Keratinocyte (primary cell): Measurements from ENCODE around the gene CDK5RAP3. TPM values are rescaled to one million over a fixed set of nuclear protein-coding genes. Genes with fewer than 3 reads are reported as not detected.

Experiments used
- DNase-seq: peaks from one replicate; pipeline ENCODE4 v3.0.0-alpha.2; 2011; ENCODE audit warnings: low read depth, missing footprints, low spot score
- FAIRE-seq: peaks from 2 replicates; lab custom pipeline; 2011; peaks lifted over from hg19 to GRCh38; lab: Jason Lieb, UNC
- H2AFZ ChIP-seq: 2 replicates; pipeline ENCODE4 v1.6.0; 2012; ENCODE audit warnings: low read length, control low read depth, inconsistent platforms; ENCODE audit not compliant: control insufficient read depth
- H3K27ac ChIP-seq: 2 replicates; pipeline ENCODE4 v1.5.1; 2011; ENCODE audit warnings: low read length; ENCODE audit not compliant: control insufficient read depth, insufficient read depth
- H3K27me3 ChIP-seq: 3 replicates; pipeline ENCODE4 v1.6.0; 2011; ENCODE audit warnings: low read length; ENCODE audit not compliant: control insufficient read depth, insufficient read depth; ENCODE audit errors: extremely low read depth
- H3K36me3 ChIP-seq, 2 experiments: 2 replicates in 1 of 2; 3 replicates in 1 of 2; pipeline ENCODE4 v1.5.1; 2011; ENCODE audit warnings: low read length in 2 of 2, mild to moderate bottlenecking in 1 of 2; ENCODE audit not compliant: control insufficient read depth in 2 of 2, insufficient read depth in 2 of 2; ENCODE audit errors: extremely low read depth in 1 of 2
- H3K4me1 ChIP-seq: 3 replicates; pipeline ENCODE4 v1.5.1; 2011; ENCODE audit warnings: low read length; ENCODE audit not compliant: control insufficient read depth, insufficient read depth; ENCODE audit errors: extremely low read depth
- H3K4me2 ChIP-seq: 3 replicates; pipeline ENCODE4 v1.6.0; 2011; ENCODE audit warnings: low read depth, low read length; ENCODE audit not compliant: control insufficient read depth, insufficient read depth; ENCODE audit errors: extremely low read depth
- H3K4me3 ChIP-seq, 3 experiments: fragments of 200-600 bp in 1 of 3; sonication (generic) in 1 of 3; 2 replicates in 2 of 3; 3 replicates in 1 of 3; pipeline ENCODE4 v1.5.1; 2011 to 2016; ENCODE audit warnings: low read length in 3 of 3, mild to moderate bottlenecking in 3 of 3, control low read depth in 2 of 3, inconsistent platforms in 1 of 3, low read depth in 1 of 3, mixed read lengths in 1 of 3, mixed run types in 1 of 3, moderate library complexity in 1 of 3; ENCODE audit not compliant: control insufficient read depth in 2 of 3, insufficient read depth in 2 of 3; ENCODE audit errors: extremely low read depth in 1 of 3
- H3K79me2 ChIP-seq: 2 replicates; pipeline ENCODE4 v1.6.0; 2012; ENCODE audit warnings: low read length; ENCODE audit not compliant: control insufficient read depth, insufficient read depth
- H3K9ac ChIP-seq: 3 replicates; pipeline ENCODE4 v1.6.0; 2011; ENCODE audit warnings: low read length; ENCODE audit not compliant: control insufficient read depth, insufficient read depth; ENCODE audit errors: extremely low read depth
- H3K9me1 ChIP-seq: 3 replicates; pipeline ENCODE4 v1.6.0; 2011; ENCODE audit warnings: low read length; ENCODE audit not compliant: control insufficient read depth, insufficient read depth; ENCODE audit errors: extremely low read depth
- H3K9me3 ChIP-seq: 2 replicates; pipeline ENCODE4 v1.5.1; 2012; ENCODE audit warnings: low read depth, low read length; ENCODE audit not compliant: control insufficient read depth
- H4K20me1 ChIP-seq: 3 replicates; pipeline ENCODE4 v1.6.0; 2011; ENCODE audit warnings: low read length; ENCODE audit not compliant: control insufficient read depth, insufficient read depth; ENCODE audit errors: extremely low read depth
- CTCF ChIP-seq, 3 experiments: IDR thresholded peaks in 1 of 3; conservative IDR thresholded peaks in 1 of 3; optimal IDR thresholded peaks in 1 of 3; 2 replicates in 2 of 3; 3 replicates in 1 of 3; pipeline versions ENCODE3 to v1.5.1; 2011; ENCODE audit warnings: low read length in 3 of 3, mild to moderate bottlenecking in 3 of 3, moderate library complexity in 2 of 3, control low read depth in 1 of 3, inconsistent platforms in 1 of 3; ENCODE audit not compliant: insufficient read depth in 2 of 3; ENCODE audit errors: extremely low read depth in 1 of 3
- EZH2 ChIP-seq: IDR thresholded peaks from one replicate; pipeline ENCODE4 v1.6.1; 2012; ENCODE audit warnings: inconsistent platforms, mild to moderate bottlenecking, low read length, moderate library complexity
- dilution Hi-C: fragments of 300-500 bp; cut with MboI; formaldehyde crosslinking; loops from one replicate; pipeline ENCODE4 v1.7.0; 2020; ENCODE audit warnings: low sequenced_read_pairs; ENCODE audit not compliant: extremely low pct_ligation_motif_present
- polyA plus RNA-seq, 5 experiments: library from polyadenylated mRNA; depleted of rRNA in 3 of 5; stranded (reverse) in 3 of 5; stranded (forward) in 1 of 5; unstranded in 1 of 5; fragments of >200 nt; gene quantifications; 1 replicate in 1 of 5; 2 replicates in 3 of 5; 3 replicates in 1 of 5; pipeline versions ENCODE4 v1.2.1 to v1.2.3, GENCODE V29; 2011 to 2012; ENCODE audit warnings: missing spikeins in 2 of 5, low read depth in 1 of 5, low replicate concordance in 1 of 5

The CDK5RAP3 gene
- polyA plus RNA-seq, 1 donor (not counting 4 experiments of a cell fraction or from before 2014, with no cell fraction given) = 63.9 TPM

- Histone ChIP-seq H3K4me1 (peaks cover 15% of the 10 kb centered on the region), H3K4me2 (no peak overlapping the region), H2AFZ (no peak overlapping the region), H3K9me3 (no peaks in the 10 kb centered on the region), H3K27me3 (no peaks in the 10 kb centered on the region), H3K36me3 (peaks cover 13 to 14% of the 10 kb centered on the region in 2 experiments), H3K27ac (no peak overlapping the region), H3K9ac (no peak overlapping the region), H3K4me3 (no peak overlapping the region), H3K9me1 (no peaks in the 10 kb centered on the region), H3K79me2 (peaks cover 10% of the 10 kb centered on the region), H4K20me1 (no peaks in the 10 kb centered on the region)
- DNase-seq (no peak), FAIRE-seq (no peak)
- TF ChIP-seq EZH2 (no peak), CTCF (optimal IDR thresholded peaks at IDR 0.05 in 1 of 3, IDR thresholded peaks at IDR 0.05 in 1 of 3, conservative IDR thresholded peaks at IDR 0.05 in 1 of 3; ENCODE audit: extremely low read depth in 1 of 3, insufficient read depth in 2 of 3, low read length in 3 of 3) (no peak)
- dilution Hi-C loops = no loop called here
Measured at GRCh38 chr17:47973541-47973940, 2.6 kb downstream of the CDK5RAP3 start.

GRCh38 chr17:47975189-47975822 lies 4.4 kb downstream of the CDK5RAP3 start:
- H3K4me2 ChIP-seq = no peak overlapping the region
- FAIRE-seq (no peak), DNase-seq (no peak)
- peaks cover 12% of the 10 kb centered on the region for H3K4me1 ChIP-seq
- no peak overlapping the region for H3K4me3 ChIP-seq
- H3K27ac ChIP-seq = no peak overlapping the region
- H3K9me1 ChIP-seq = no peaks in the 10 kb centered on the region
- H3K9me3 ChIP-seq = no peaks in the 10 kb centered on the region
- dilution Hi-C loops = no loop called here
- H3K36me3 ChIP-seq = peaks cover 17 to 26% of the 10 kb centered on the region in 2 experiments
- no peaks in the 10 kb centered on the region for H4K20me1 ChIP-seq
- H3K79me2 ChIP-seq = peaks cover 10% of the 10 kb centered on the region
- no peak for TF ChIP-seq CTCF (optimal IDR thresholded peaks at IDR 0.05 in 1 of 3, IDR thresholded peaks at IDR 0.05 in 1 of 3, conservative IDR thresholded peaks at IDR 0.05 in 1 of 3; ENCODE audit: extremely low read depth in 1 of 3, insufficient read depth in 2 of 3, low read length in 3 of 3)
- H2AFZ ChIP-seq = no peak overlapping the region
- H3K9ac ChIP-seq = no peak overlapping the region
- H3K27me3 ChIP-seq = no peaks in the 10 kb centered on the region
